HUES48 (cell line): Measurements from ENCODE around the gene NOD1.
"Not testable (repeated sequence)": the region's sequence is repeated elsewhere in the genome, so short reads cannot be mapped to it uniquely, and the experiment has no call there.

Source experiments
- H3K27ac ChIP-seq: one replicate; pipeline ENCODE4 v1.7.0; 2013; ENCODE audit warnings: low read depth, low read length, inconsistent platforms
- H3K27me3 ChIP-seq: 2 replicates; pipeline ENCODE4 v1.6.1; 2013; ENCODE audit warnings: mild to moderate bottlenecking, low read length; ENCODE audit not compliant: control insufficient read depth, insufficient read depth
- H3K36me3 ChIP-seq: 2 replicates; pipeline ENCODE4 v1.6.1; 2013; ENCODE audit warnings: low read length; ENCODE audit not compliant: control insufficient read depth, insufficient read depth
- H3K4me1 ChIP-seq: 2 replicates; pipeline ENCODE4 v1.6.1; 2013; ENCODE audit warnings: mild to moderate bottlenecking, low read length; ENCODE audit not compliant: control insufficient read depth, insufficient read depth
- H3K4me3 ChIP-seq: 2 replicates; pipeline ENCODE4 v1.5.1; 2013; ENCODE audit warnings: mild to moderate bottlenecking, low read depth, low read length
- H3K9ac ChIP-seq: 2 replicates; pipeline ENCODE4 v1.6.1; 2013; ENCODE audit warnings: mild to moderate bottlenecking, low read depth, low read length, moderate library complexity
- H3K9me3 ChIP-seq: 2 replicates; pipeline ENCODE4 v1.6.1; 2013; ENCODE audit warnings: low read length; ENCODE audit not compliant: control insufficient read depth, insufficient read depth

NOD1 gene

GRCh38 chr7:30380824-30381223, 97.8 kb downstream of the NOD1 start:
- H3K36me3 ChIP-seq, H3K27ac ChIP-seq, H3K27me3 ChIP-seq, H3K9me3 ChIP-seq, H3K9ac ChIP-seq, H3K4me3 ChIP-seq, H3K4me1 ChIP-seq: not testable (repeated sequence)

GRCh38 chr7:30380294-30380693, 98.3 kb downstream of the NOD1 start:
- H3K4me3 ChIP-seq = no peak overlapping the region
- H3K4me1 ChIP-seq = no peaks in the 10 kb centered on the region
- no peaks in the 10 kb centered on the region for H3K36me3 ChIP-seq
- H3K27ac ChIP-seq = no peak overlapping the region
- no peak overlapping the region for H3K9ac ChIP-seq
- no peaks in the 10 kb centered on the region for H3K9me3 ChIP-seq
- H3K27me3 ChIP-seq = no peaks in the 10 kb centered on the region

- H3K4me3 ChIP-seq = no peak overlapping the region
- H3K9ac ChIP-seq = no peak overlapping the region
- H3K4me1 ChIP-seq = no peaks in the 10 kb centered on the region
- H3K27me3 ChIP-seq = no peaks in the 10 kb centered on the region
- H3K36me3 ChIP-seq = no peaks in the 10 kb centered on the region
- H3K9me3 ChIP-seq = no peaks in the 10 kb centered on the region
- H3K27ac ChIP-seq = no peak overlapping the region
Measured at GRCh38 chr7:30379741-30380140, 98.8 kb downstream of the NOD1 start.

- Histone ChIP-seq H3K36me3 (no peaks in the 10 kb centered on the region), H3K4me1 (no peaks in the 10 kb centered on the region), H3K4me3 (no peak overlapping the region), H3K27ac (no peak overlapping the region), H3K9me3 (no peaks in the 10 kb centered on the region), H3K27me3 (no peaks in the 10 kb centered on the region), H3K9ac (no peak overlapping the region)
Measured at GRCh38 chr7:30379131-30379530, 99.5 kb downstream of the NOD1 start.

GRCh38 chr7:30378275-30378674, 100.3 kb downstream of the NOD1 start:
- Histone ChIP-seq H3K9ac (no peak overlapping the region), H3K27me3 (no peaks in the 10 kb centered on the region), H3K4me3 (no peak overlapping the region), H3K4me1 (no peaks in the 10 kb centered on the region), H3K9me3 (no peaks in the 10 kb centered on the region), H3K36me3 (no peaks in the 10 kb centered on the region), H3K27ac (no peak overlapping the region)
